GM19395 (cell line): ENCODE data around the gene BRWD1.

ENCODE experiments used
- ATAC-seq: cut with Tn5 transposase; IDR thresholded peaks from one replicate; pipeline ENCODE4 v1.9.1; 2021; ENCODE audit warnings: mild to moderate bottlenecking, moderate library complexity; ENCODE audit not compliant: unreplicated experiment

BRWD1 gene

GRCh38 chr21:39330001-39330400 is 16.6 kb upstream of the BRWD1 start:
- ATAC-seq = no peak

- ATAC-seq = no peak
Measured at GRCh38 chr21:39327727-39328126, 14.3 kb upstream of the BRWD1 start.

- no peak for ATAC-seq
Measured at GRCh38 chr21:39326607-39327307, 13.3 kb upstream of the BRWD1 start.

DNA sequence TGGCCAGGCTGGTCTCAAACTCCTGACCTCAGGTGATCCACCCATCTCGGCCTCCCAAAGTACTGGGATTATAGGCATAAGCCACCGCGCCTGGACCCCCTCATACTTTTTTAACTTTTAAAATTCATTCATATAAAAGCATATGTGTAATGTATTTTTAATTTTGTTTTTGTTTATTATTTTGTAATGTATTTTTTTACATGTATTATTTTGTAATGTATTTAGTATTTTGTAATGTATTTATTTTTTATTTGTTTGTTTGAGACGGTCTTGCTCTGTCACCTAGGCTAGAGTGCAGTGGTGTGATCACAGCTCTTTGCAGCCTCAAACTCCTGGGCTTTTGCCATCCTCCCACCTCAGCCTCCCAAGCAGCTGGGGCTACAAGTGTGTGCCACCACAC is 12.0 kb upstream of the BRWD1 start:
- ATAC-seq = no peak

DNA sequence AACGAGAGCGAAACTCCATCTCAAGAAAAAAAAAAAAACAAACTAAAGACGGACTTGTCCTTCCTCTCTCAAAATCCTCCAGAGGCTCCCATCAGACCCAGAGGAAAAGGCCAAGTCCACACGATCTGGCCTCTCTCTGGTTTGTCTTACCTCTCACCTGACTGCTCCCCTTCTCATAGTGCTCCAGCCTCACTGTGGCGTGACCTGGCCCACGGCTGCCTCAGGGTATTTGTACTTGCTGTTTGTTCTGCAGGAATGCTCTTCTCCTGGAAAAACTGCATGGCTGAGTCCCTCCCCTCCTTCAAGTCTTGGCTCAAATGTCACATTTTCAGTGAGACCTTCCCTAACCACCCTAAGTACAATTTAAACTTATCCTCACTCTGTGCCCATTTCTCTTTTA is 8.0 kb upstream of the BRWD1 start:
- no peak for ATAC-seq

DNA sequence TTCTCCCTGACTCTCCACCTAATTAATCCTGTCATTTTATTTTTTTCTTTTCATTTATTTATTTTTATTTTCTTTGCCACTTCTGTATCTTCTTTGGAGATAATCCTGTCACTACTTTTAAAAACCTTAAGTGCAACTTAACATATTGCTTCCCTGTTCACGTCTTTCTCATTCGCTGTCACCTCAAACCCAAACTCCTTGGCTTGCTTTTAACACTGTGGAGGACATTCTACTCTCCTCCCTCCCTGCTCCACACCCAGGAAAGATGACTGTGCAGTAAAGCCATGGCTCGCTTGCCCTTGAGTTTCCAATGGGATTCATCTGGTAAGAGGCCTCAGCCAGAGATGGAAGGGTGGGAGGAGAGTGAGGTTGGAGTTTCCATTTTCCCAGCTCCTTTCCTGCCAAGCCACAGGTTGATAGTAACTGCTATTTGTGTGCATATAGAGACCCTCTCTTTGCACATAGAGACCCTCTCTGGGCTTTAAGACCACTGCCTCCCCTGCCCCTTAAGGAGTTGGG is 6.4 kb upstream of the BRWD1 start:
- ATAC-seq = no peak

- ATAC-seq = no peak
Measured at GRCh38 chr21:39319251-39319756, 5.9 kb upstream of the BRWD1 start.

- ATAC-seq = no peak
Measured at GRCh38 chr21:39318091-39318959, 4.9 kb upstream of the BRWD1 start.

GRCh38 chr21:39317134-39318090 is 4.0 kb upstream of the BRWD1 start:
- ATAC-seq = no peak

DNA sequence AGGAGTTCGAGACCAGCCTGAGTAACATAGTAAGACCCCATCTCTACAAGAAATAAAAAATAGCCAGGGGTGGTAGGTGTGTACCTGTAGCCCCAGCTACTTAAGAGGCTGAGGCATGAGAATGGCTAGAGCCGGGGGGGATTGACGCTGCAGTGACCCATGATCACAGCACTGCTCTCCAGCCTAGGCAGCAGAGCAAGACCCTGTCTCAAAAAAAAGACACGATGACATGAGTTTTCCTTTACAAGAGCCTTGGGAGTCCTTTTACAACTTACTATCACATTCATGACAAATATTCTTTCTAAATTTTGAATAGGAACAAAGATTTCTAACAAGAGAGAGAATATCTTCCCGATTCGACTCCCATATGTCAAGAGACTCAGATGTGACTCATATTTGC is 3.3 kb upstream of the BRWD1 start:
- no peak for ATAC-seq

DNA sequence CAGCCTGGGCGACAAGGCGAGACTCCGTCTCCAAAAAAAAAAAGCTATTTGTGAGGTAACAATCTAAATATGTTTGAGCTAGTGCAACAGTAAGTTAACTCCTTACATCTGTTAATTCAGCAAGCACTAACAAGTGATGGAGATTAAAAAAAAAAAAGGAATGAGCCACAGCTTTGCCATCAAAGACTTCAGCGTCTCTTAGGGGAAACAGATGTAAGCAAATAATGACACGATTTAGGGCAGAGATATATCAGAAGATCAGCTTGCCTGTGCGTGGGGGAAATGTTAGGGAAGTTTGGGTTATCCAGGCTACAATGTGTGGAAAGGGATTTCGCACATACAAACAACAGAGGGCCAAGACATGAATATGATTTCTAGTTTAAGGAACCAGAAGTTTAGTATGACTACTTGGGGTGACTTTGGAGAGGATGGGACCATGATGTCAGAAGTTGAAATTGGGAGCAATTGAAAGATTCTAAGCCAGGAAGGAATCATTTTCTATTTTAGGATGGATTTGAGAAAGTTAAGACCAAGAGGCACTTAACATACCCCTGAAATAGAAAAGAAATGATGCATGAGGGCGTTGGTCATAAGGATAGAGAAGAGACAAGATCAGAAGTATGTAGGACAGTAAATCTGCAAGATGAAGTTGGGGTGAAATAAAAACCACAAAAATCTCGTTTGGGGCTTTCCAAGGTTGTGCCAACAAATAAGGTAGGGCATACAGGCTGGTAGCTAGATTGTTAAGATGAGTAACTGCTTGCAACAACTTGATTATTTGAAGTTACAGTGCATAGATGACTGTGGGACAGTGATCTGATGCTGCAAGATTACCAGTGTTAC is 2.4 kb upstream of the BRWD1 start:
- no peak for ATAC-seq

GRCh38 chr21:39314143-39315027 is 953 bp upstream of the BRWD1 start:
- ATAC-seq = peak; percentile 11

DNA sequence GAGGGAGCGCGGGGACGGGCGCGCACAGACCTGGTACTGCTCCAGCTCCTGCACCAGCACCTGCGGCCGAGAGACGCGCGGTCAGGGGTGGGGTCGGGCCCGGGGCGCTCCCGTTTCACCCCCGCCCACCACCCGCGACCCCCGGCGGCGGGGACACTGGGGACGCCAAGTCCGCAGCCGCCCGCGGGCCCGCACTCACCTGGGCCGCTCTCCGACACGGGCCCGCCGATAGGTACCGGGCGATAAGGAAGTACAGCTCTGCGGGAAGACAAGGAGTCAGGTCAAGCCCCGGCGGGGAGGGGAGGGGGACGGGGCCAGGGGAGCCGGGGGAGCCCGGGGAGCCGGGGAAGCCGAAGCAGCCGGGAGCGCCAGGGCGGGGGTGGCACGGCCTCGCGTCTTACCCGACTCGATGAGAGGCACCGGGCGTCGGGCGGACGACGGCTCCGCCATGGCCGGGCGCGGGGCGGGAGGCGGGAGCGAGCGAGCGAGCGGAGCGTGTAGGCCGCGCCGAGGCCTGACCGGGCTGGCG is 326 bp downstream of the BRWD1 start:
- ATAC-seq = peak; percentile 13

DNA sequence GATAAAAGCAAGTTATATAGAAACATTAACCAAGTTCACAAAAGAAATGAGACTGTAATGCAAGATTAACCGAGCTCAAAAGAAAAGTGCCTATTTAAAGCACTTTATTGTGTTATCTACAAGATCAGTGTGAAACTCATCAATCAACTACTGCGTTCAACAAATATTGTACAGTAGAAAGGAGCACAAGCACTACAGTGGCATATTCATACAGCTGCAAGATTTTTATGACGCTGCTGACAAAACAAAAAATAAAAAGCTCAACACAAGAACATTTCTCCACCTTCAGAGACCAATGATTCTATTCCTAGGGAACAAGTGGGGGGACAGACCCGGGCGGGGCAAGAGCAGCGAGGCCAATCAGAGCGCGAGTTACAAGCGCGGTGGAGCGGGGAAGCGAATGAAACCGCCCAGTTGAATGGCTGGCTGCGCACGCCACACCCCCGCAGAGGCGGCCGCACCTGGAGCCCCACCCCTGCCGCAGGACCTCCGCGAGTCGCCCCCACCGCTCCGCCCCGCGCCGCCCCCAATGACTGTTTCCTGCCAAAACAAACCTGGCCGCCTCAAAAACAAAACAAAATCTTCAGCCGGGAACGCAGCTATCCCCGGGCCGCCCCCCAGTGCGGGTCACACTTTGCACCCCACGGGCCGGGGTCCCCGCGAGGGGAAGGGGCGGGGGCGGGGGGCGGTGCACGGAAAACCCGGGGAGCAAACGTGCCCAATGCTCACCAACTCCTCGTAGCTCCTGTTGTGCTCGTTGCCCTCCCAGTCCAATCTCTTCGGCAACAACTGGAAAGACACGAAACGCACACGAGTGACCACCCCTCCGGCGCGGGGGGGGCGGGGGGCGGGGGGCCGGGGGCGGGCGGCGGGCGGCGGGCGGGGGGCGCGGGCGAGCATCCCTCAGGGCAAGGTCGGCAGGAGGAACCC is 1.1 kb downstream of the BRWD1 start:
- ATAC-seq = peak; percentile 80

GRCh38 chr21:39311164-39311563 is 2.3 kb downstream of the BRWD1 start:
- ATAC-seq = no peak

GRCh38 chr21:39307466-39307865 is 6.0 kb downstream of the BRWD1 start:
- no peak for ATAC-seq

DNA sequence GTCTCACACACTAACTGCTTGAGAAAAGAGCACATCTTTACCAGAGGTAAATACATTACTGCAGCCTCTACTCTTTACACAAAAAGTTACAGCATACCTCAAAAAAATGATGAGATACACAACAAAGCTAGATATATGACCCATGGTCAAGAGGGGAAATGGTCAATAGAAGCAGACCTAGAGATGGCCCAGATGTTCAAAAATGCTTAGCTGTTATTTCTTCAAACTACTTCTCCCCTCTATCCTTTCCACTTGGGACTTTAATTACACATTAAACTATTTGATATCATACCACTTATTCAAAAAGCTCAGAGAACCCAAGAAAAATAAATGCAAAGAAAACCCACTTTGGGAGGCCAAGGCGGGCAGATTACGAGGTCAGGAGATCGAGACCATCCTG is 12.8 kb downstream of the BRWD1 start:
- ATAC-seq = no peak

- ATAC-seq = no peak
Measured at GRCh38 chr21:39296891-39297290, 16.5 kb downstream of the BRWD1 start.
